Esophagus squamous epithelium (tissue), 5 donors: ENCODE results near the gene OPN4. TPM values are rescaled to one million over a fixed set of nuclear protein-coding genes. Genes with fewer than 3 reads are reported as not detected.

ENCODE experiments used
- DNase-seq: peaks from one replicate; lab custom pipeline; 2025; lab: John Stamatoyannopoulos, UW
- H3K27ac ChIP-seq, 4 donors: fragments of 200-600 bp; sonication (generic); one replicate each; pipeline ENCODE4 v1.5.1; 2016 to 2019; ENCODE audit warnings: mild to moderate bottlenecking in 1 of 4
- H3K27me3 ChIP-seq, 4 donors: fragments of 200-600 bp; sonication (generic); 1 replicate in 3 of 4; 2 replicates in 1 of 4; pipeline versions ENCODE4 v1.5.1 to v1.6.0; 2017 to 2021; ENCODE audit warnings: antibody characterized with exemption in 1 of 4
- H3K36me3 ChIP-seq, 3 donors: fragments of 200-600 bp; sonication (generic); one replicate each; pipeline ENCODE4 v1.5.1; 2016 to 2019
- H3K4me1 ChIP-seq, 3 donors: fragments of 200-600 bp; sonication (generic); one replicate each; pipeline ENCODE4 v1.5.1; 2017 to 2019
- H3K4me3 ChIP-seq, 4 donors: fragments of 200-600 bp; sonication (generic); 1 replicate in 3 of 4; 2 replicates in 1 of 4; pipeline ENCODE4 v1.5.1; 2016 to 2019; ENCODE audit warnings: mild to moderate bottlenecking in 2 of 4, moderate library complexity in 1 of 4
- H3K9me3 ChIP-seq, 3 donors: fragments of 200-600 bp; sonication (generic); one replicate each; pipeline ENCODE4 v1.5.1; 2016 to 2019
- CTCF ChIP-seq, 6 experiments: fragments of 450-650 bp in 4 of 6; fragments of 200-600 bp in 2 of 6; sonication (generic) in 2 of 6; IDR thresholded peaks; one replicate each; pipeline ENCODE4 v1.5.1; 2016 to 2019; ENCODE audit warnings: antibody characterized with exemption in 6 of 6, mild to moderate bottlenecking in 4 of 6, moderate library complexity in 4 of 6
- POLR2A ChIP-seq, 4 donors: fragments of 450-650 bp; IDR thresholded peaks; one replicate each; pipeline ENCODE4 v1.6.1; 2017; ENCODE audit warnings: antibody characterized with exemption in 4 of 4, mild to moderate bottlenecking in 4 of 4, moderate library complexity in 3 of 4
- WGBS, 2 donors: methylation state at CpG; one replicate each; pipeline ENCODE4 v1.1.5; 2018; 5-methylcytosine and 5-hydroxymethylcytosine counted together
- intact Hi-C: fragments of 100-400 bp; cut with DNase I; formaldehyde crosslinking; loops from one replicate; pipeline ENCODE4 v1.15.0; 2022
- total RNA-seq, 4 donors: library from RNA; depleted of rRNA; stranded (reverse); fragments of >200 nt; gene quantifications; one replicate each; pipeline ENCODE4 v1.1.0, GENCODE V29; 2016
- donor health status: DM: yes; HTN: yes; CAD: no.

The OPN4 gene
- total RNA-seq, 4 donors from 2014 or later: not detected

GRCh38 chr10:86715156-86715795 lies 60.9 kb downstream of the OPN4 start:
- Histone ChIP-seq H3K27ac (no peak overlapping the region), H3K4me3 (no peak overlapping the region), H3K27me3 (peaks cover 0 to 18% (median 0%) of the 10 kb centered on the region in 4 donors), H3K9me3 (no peaks in the 10 kb centered on the region), H3K36me3 (no peaks in the 10 kb centered on the region), H3K4me1 (peaks cover 6 to 20% (median 12%) of the 10 kb centered on the region in 3 donors)
- TF ChIP-seq POLR2A (IDR thresholded peaks at IDR 0.05) (no peak), CTCF (IDR thresholded peaks at IDR 0.05) (no peak)
- intact Hi-C loops: no loop called here
- 70 to 71% methylated on average over 2 to 5 of the region's 6 CpGs for WGBS, 2 donors
- DNase-seq: no peak

GRCh38 chr10:86715836-86716235 lies 61.5 kb downstream of the OPN4 start:
- Histone ChIP-seq H3K27ac (no peak overlapping the region), H3K4me3 (no peak overlapping the region), H3K9me3 (no peaks in the 10 kb centered on the region), H3K4me1 (peaks cover 6 to 15% (median 6%) of the 10 kb centered on the region in 3 donors), H3K27me3 (peaks cover 0 to 15% (median 0%) of the 10 kb centered on the region in 4 donors), H3K36me3 (no peaks in the 10 kb centered on the region)
- TF ChIP-seq POLR2A (IDR thresholded peaks at IDR 0.05) (no peak), CTCF (IDR thresholded peaks at IDR 0.05) (no peak)
- no peak for DNase-seq
- WGBS, 2 donors: 72 to 85% methylated on average over 2 to 4 of the region's 5 CpGs
- intact Hi-C loops: no loop called here

Other genes starting within 250 kb of the OPN4 start
- gene WAPL, start 132.8 kb upstream of the OPN4 start, total RNA-seq: 10 to 100 TPM; 21.4 to 44.4 (median 28.2) TPM
- 1 to 10 TPM in 1 of 4 donors, under 1 TPM in 3; 0.09 to 3.4 (median 0.35) TPM for gene LDB3, start 14.0 kb downstream of the OPN4 start, total RNA-seq
- 10 to 100 TPM in 3 of 4 donors, 1 to 10 TPM in 1; 5.2 to 40.2 (median 26.0) TPM for gene BMPR1A, start 102.1 kb downstream of the OPN4 start, total RNA-seq